ENCODE results near the gene LYSET.
"Not testable (repeated sequence)": the region's sequence is repeated elsewhere in the genome, so short reads cannot be mapped to it uniquely, and the experiment has no call there.

LYSET gene

DNA sequence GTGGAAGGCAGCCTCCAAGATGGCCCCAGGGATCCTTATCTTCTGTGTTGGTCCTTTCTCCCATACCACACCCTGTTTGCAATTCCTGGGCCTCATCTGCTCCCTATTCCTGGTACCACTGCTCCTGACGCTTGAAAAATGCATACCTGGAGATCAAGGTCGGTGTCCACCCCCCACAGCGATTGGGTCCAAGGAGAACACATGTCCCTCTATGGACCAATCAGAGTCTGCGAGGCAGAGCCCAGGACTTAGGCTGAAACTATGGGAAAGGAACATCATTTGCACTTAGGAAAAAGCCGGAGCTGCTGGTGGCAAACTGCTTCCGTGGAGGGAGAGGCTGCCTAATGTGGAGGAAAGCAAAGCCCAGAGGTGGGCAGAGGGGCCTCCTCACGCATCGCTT, 36.1 kb upstream of the LYSET start:
- no peak overlapping the region for H3K4me3 ChIP-seq (ENCODE audit: low read depth, low read length)
- TF ChIP-seq CTCF (IDR thresholded peaks at IDR 0.05; ENCODE audit: borderline replicate concordance, insufficient read depth, low read depth, low read length): no peak

GRCh38 chr14:93150227-93151208, 34.6 kb upstream of the LYSET start:
- no peak for TF ChIP-seq CTCF (IDR thresholded peaks at IDR 0.05; ENCODE audit: borderline replicate concordance, insufficient read depth, low read depth, low read length)
- H3K4me3 ChIP-seq (ENCODE audit: low read depth, low read length): no peak overlapping the region

GRCh38 chr14:93153121-93153520, 32.0 kb upstream of the LYSET start:
- no peak overlapping the region for H3K4me3 ChIP-seq (ENCODE audit: low read depth, low read length)
- TF ChIP-seq CTCF (IDR thresholded peaks at IDR 0.05; ENCODE audit: borderline replicate concordance, insufficient read depth, low read depth, low read length): no peak

DNA sequence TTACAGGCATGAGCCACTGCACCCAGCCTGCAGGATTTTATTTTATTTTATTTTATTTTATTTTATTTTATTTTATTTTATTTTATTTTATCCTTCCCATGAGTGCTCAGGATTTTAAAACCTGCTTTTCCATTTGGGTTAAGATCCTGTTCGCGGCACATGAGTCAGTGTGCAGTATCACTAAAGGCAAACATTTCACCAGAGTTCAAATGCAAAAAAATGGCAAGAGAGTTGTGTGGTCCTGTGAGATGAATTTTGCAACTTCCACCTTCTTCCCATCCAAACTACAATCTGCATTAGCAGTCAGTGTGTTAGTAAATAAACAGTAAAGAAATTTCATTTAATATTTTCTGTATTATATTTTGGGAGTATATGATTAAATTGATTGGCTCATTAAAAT, 29.4 kb upstream of the LYSET start:
- H3K4me3 ChIP-seq (ENCODE audit: low read depth, low read length): no peak overlapping the region
- TF ChIP-seq CTCF (IDR thresholded peaks at IDR 0.05; ENCODE audit: borderline replicate concordance, insufficient read depth, low read depth, low read length): no peak

DNA sequence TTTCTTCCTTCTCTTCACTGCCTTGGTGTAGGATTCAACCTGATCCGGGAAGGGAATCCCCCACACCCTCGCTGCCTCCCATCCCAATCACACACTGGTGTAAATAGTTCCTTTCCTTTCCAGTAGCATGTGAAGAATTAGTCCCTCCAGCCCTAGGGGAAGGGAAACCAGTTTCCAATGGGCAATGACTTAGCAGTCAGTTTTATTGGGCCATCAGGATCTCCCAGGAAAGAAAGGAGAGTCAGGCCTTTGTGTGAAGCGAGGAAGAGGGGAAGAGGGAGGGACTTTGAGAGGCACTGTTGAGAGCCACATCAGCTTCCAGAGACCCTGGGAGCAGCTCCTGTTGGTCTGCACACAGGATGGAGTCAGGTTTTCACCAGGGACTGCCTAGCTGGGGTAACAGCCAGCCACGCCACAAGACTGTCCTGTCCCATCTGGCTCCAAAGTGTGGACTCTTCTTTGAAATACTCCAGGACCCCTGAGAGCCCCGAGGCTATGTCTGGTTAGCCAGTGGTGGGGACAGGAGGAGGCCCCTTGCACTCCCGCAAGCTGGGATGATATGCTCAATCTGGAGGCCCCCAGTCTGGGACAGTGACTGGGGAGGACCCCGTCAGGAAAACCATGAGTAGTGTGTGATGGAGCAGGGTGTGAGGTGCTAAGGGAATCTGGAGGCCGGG, 28.3 kb upstream of the LYSET start:
- no peak for TF ChIP-seq CTCF (IDR thresholded peaks at IDR 0.05; ENCODE audit: borderline replicate concordance, insufficient read depth, low read depth, low read length)
- H3K4me3 ChIP-seq (ENCODE audit: low read depth, low read length): no peak overlapping the region

DNA sequence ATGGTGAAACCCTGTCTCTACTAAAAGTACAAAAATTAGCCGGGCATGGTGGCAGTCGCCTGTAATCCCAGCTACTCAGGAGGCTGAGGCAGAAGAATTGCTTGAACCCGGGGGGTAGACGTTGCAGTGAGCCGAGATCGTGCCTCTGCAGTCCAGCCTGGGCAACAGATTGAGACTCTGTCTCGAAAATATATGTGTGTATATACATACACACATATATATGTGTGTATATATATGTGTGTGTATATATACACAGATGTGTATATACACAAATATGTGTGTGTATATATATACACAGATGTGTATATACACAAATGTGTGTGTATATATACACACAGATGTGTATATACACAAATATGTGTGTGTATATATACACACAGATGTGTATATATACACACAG, 26.8 kb upstream of the LYSET start:
- not testable (repeated sequence) for H3K4me3 ChIP-seq (ENCODE audit: low read depth, low read length)

GRCh38 chr14:93159625-93160352, 25.3 kb upstream of the LYSET start:
- not testable (repeated sequence) for H3K4me3 ChIP-seq (ENCODE audit: low read depth, low read length)
